Stimulated activated CD4-positive, alpha-beta T cell treated with anti-CD3 and anti-CD28 coated beads, Interleukin-4, amount 100 ng/mL, for 24 hours (primary cell): ENCODE results near the gene UBLCP1.

Experiments used
- DNase-seq: peaks from one replicate; pipeline ENCODE4 v3.0.0-alpha.2; 2020

Gene UBLCP1

DNA sequence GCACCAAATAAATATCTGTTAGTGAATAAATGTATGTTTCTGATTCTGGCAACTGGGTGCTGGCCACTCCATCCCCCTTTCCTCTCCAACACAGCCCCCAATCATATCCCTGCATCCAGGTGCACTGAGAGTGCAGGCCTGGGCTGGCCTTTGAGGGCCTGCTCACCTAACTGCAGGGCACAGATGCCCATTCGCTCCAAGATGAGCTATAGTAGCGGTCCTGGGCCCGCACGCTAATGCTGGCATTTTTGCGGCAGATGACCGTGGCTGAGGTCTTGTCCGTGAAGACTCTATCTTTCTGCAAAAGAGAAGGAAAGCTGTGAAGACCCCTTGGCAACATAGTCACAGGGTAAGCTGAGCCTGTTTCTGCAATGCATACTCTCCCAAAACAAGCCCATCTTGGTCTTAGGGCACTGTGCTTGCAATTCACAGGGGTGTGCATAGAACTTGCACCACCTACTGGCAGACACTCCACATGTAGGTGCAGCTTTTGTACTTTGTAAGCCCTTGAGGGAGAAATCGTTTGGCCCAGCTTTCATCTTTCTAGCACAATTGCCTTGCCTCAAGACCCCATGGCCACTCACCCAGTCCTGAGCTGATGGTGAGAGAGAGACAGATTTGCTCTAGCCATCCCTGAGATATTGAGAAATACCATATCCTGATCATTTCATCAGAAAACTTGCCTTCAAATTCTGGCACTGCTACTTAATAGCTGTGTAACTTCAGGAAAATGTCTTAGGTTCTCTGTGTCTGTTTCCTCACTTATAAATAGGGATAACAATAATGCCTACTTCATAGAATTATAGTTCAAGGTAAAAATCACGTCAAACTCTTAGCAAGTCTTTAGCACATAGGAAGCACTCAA lies 53.7 kb downstream of the UBLCP1 start:
- DNase-seq = peak; percentile 51

GRCh38 chr5:159317849-159318248 lies 54.8 kb downstream of the UBLCP1 start:
- DNase-seq = no peak

DNA sequence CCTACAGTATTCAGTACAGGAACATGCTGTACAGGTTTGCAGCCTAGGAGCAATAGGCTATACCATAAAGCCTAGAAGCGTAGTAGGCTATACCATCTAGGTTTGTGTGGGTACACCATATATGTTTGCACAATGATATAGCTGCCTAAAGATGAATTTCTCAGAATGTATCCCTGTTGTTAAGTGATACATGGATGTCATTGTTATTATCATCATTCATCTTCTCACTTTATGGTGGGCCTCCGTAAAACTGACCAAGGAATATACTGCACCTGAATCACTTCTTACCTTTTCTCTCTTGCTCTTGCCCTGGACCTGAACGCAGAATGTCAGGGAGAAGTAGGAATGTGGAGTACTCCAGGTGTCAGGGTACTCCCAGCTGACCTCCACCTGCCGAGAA lies 55.4 kb downstream of the UBLCP1 start:
- DNase-seq = no peak

DNA sequence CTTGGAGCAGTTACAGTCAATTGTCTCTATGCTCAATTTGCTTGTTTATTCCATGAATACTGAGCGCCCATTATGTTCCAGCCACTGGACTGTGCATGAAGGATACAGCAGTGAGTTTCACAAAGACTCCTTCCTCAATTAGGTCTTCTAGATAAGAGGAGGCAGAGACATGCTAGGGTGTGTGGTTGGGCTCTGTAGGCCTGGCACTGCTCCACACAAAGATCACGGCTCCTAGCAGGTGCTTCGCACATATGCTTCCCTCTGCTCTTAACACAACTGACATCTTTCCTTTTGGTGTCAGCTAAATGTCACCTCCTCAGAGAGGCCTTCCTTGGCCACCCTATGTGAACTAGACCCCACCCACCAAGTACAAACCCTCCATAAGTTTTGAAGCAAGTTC lies 56.3 kb downstream of the UBLCP1 start:
- DNase-seq = no peak

DNA sequence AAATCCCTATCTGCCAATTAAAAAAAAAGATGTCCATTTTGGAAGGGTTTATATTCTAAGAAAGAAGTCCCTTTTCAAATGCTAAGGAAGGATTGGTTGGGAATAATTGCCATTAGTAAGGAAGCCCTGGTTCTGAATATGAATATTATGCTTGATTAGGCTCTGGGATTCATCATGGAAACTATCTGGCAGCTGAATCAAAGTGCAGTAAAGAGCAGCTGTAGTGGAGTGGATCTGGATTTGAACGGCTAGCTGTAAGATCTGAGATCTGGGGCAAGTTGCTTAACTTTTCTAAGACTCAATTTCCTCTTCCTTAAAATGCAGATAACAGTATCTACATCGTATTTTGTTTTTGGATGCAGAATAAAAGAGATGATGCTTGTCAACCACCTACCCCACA lies 56.7 kb downstream of the UBLCP1 start:
- DNase-seq = no peak

DNA sequence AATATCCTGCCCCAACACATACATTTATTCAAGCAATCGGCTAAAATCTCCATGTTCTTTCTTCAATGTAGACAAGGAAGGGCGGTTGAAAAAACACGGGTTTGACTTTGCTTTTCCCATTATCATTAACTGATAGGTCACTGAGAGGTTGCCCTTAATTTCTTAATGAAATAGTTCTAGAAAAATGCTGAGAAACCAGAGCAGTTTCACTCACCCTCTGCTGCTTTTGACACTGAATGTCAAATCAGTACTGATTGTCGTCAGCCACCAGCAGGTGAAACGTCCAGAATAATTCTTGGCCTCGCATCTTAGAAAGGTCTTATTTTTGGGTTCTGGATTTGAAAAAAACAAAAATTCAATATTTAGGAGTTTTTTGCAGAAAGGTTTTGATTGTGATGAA lies 59.1 kb downstream of the UBLCP1 start:
- DNase-seq = no peak

- no peak for DNase-seq
These were observed 61.1 kb downstream of the UBLCP1 start for GRCh38 chr5:159324102-159324755.

DNA sequence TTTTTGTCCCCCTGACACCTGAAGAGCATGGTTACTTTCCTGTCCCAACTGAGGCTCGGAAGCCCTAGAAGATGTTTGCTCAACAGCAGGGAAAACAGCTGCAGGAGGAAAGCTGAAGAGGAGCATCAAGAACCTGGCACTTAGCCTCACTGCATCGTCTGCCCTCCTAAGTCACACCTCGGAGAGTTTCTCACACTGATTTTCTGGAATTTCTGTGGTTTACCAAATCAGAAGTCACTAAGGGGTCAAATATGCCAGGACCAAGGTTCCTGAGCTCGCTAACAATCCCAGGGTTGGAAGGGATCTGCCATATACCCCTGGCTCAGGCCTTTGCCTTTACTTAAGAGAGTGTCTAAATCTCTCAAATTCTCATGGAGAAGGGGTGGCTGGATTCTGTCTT lies 61.9 kb downstream of the UBLCP1 start:
- DNase-seq = no peak

- DNase-seq = no peak
These were observed 67.2 kb downstream of the UBLCP1 start, which contains the start of gene IL12B for GRCh38 chr5:159330131-159330800. Gene IL12B, minus strand, starts transcription at chr5:159330487. Its CDS starts 3,705 bp downstream, at chr5:159326782.

DNA sequence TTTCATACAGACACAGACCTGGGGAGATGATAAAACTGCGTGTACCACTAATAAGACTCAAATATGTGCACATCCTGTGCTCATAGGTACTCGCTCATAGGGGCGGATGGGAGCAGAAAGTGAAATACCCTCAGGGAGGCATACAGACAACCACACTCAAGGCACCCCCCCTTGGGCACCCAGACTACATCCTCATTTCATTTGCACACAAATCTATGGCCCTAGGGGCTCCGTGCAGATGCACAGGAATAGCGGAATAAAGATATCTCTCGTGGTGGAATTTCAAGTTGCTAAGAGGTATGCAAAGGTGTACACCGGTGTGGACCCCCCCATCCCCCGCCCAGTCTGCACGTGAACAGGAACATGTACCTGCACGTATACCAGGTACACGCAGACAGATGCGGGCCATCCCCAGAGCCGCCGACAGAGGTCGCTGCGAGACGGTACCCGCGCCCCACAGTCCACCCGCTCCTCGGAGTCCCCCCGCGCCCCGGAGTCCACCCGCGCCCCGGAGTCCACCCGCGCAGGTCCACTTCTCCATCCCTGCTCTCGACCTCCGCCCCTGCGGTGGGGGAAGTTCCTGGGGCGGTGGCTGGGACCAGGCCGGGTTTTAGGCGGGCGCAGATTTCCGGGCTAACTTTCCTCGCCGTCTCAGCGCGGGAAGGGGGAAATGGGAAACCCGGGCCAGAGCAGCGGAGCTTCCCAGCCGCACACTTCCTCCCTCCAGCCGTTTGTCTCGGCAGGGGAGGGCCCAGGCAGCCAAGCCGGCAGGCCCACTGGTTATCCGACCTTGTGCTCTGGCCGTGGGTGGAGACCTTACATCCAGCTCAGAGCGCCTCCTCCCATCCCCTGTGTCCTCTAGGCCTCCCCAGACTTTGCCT lies 68.2 kb downstream of the UBLCP1 start:
- DNase-seq = peak; percentile 76

GRCh38 chr5:159332800-159333544 lies 69.9 kb downstream of the UBLCP1 start:
- DNase-seq = no peak

GRCh38 chr5:159333545-159333925 lies 70.4 kb downstream of the UBLCP1 start:
- DNase-seq = no peak
